GM21447 (cell line): ENCODE data around the gene EEA1.
"Not testable (repeated sequence)": the region's sequence is repeated elsewhere in the genome, so short reads cannot be mapped to it uniquely, and the experiment has no call there.

Experiments used
- ATAC-seq: cut with Tn5 transposase; IDR thresholded peaks from one replicate; pipeline ENCODE4 v1.9.1; 2021; ENCODE audit not compliant: unreplicated experiment

Gene EEA1

DNA sequence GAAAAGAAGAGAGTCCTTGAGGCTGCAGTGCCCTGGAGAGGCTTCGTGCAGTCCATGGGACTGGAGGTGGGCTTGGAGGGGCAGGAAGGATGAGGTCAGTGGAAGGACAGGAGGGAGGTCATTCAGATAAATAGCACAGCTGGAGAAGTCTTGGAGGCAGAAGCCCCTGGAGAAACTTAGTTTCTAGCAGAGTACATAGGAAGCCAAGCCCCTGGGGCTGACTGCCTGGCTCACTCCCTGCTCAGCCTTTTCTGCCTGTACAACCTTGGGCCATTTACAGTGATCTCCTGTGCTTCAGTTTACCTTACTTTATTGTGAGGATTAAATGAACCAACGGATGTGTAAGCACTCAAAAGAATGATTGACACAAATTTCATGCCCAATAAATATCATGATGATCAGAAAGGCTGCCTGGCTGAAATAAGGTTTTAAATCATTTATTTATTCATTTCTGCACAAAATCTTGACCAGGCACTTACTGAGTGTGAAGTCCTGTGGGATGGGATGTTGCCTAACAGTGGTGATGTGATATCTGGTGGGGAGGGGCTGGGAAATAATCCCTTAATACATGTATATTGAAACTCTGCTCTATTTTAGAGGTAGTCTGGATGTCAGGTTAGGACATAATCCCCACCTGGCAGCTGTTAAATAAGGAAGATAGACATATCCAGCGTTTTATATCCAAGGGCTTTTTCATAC is 172.0 kb downstream of the EEA1 start:
- no peak for ATAC-seq

- ATAC-seq, result no peak
Observed at GRCh38 chr12:92753976-92754885, 174.9 kb downstream of the EEA1 start.

GRCh38 chr12:92749691-92750090 is 179.4 kb downstream of the EEA1 start:
- not testable (repeated sequence) for ATAC-seq

DNA sequence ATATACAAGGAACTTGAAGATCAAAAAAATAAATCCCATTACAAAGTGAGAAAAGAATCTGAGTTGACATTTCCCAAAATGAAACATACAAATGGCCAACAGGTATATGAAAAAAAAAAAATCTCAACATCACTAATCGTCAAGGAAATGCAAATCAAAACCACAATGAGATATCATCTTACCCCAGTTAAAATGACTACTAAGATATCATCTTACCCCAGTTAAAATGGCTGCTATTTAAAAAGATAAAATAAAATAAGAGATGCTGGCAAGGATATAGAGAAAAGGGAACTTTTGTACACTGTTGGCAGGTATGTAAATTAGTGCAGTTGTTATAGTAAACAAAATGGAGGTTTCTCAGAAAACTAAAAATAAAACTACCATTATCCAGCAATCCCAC is 181.9 kb downstream of the EEA1 start:
- ATAC-seq, result no peak

DNA sequence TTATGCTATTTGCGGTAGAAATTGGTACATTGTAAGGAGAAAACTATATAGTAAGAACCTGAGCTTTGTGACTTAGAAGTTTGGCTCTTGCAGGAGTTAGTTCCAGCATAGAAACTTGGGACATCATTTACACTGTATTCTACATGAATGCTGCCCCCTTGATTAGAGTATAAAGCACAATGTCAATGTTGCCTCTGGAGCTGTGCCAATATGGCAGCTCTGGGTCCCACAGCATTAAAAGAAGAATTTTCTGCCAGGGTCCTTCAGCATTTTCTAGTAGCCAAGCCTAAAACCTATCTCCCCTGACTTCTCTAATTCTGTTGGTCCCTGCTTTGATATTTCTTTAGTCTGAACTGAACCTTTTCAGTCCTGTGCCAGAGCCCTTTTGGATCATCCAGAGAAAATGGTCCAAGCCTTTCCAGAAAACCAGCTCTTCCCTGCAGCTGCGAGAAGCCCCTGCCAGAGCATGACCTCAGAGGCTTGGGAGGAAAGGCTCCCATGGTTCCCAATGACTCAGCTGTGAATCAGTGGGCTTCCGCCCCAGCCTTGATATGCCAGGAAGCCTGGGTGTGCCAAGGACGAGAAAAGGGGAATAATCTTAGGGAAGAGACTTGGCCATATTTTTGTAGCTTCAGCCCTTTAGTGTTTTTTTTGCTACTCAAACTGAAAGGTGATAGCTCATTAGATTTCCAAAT is 183.1 kb downstream of the EEA1 start:
- ATAC-seq, result no peak

- ATAC-seq, result no peak
Observed at GRCh38 chr12:92743026-92743425, 186.1 kb downstream of the EEA1 start.

- no peak for ATAC-seq
Observed at GRCh38 chr12:92740411-92740810, 188.7 kb downstream of the EEA1 start.

DNA sequence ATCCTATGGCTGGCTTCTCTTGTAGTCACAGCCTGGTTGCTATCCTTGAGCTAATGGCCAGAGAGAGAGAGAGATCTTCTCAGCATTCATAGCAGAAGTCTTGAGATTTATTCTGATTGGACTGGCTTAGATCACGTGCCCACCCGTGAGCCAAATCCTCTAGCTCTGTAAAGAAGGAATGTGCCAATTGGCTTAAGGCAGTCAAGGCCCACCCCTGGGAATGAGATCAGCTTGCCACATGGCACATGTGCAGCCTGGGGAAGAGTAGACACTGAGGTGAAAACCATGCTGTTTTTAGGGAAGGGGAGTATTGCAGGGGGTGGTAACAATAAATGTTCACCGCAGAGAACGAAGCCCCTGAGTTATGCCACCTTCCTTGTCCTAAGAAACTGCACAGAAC is 190.0 kb downstream of the EEA1 start:
- ATAC-seq, result no peak

DNA sequence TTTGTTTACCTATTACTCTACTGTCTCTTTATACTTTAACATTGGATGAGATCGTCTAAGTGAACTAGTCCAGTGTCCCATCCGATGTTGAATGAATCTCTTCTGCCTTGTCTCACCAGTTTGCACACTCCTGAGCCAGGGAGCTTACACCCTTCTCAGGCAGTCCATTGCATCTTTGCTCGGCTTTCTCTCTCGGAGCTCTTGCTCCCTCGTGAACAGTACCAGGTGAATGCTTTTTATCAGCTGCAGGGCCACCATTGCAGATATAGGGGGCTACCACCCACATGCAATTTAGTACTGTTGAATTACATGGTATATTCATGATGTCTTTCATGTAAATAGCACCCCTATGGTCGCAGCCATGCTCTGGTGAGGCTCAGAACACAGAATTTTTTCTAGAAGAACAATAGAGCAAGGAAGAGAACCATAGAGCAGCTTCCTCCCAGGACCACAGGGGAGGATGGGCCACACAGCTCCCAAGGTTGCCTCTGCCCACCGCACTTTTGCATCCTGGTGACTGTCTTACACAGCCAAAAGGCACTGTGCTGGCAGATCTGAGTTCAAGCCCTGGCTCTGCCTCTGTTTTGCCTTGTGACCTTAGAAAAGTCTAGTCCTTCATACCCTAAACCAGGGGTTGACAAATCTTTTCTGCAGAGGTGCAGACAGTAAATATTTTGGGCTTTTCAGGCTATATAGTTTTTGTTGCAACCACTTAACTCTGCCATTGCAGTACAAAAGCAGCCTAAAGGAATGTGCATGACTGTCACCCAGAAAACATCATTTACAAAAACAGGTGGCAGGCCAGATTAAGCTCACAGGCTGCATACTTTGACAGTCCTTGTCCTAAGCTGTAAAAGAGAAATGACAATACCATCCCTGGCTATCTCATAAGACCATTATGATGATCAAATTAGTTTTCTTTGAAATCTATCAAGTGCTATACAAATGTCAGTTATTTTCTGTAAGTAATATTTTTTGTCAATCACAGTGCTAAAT is 190.9 kb downstream of the EEA1 start:
- no peak for ATAC-seq

- ATAC-seq, result no peak
Observed at GRCh38 chr12:92736605-92737004, 192.5 kb downstream of the EEA1 start.

DNA sequence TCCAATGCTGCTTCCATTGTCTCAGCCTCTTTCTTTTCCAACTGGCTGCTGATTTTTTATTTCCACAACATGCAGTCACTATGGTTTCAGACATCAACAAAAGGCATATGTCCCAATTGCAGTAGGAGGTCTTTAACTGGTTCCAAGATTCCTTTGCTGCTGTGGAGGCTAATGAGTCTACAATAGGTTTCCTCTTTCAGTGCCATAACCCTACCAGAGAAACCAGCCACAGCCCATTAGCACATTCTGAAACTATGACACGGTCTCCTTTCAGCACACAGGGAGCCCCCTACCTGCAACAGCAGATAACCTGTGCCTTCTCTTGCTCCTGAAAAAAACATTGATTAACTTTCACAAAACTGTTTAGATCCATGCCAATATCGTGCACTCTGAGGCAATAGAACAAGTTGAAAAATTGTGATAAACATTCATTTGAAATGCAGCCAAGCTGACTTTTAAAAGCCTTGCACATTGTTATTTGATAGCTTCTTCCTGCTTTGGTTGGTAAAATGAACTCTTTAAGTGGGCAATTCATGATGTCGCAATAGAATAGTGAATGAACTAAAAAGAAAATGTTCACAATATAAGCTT is 193.9 kb downstream of the EEA1 start:
- no peak for ATAC-seq

- ATAC-seq, result no peak
Observed at GRCh38 chr12:92733661-92734060, 195.4 kb downstream of the EEA1 start.

GRCh38 chr12:92733181-92733580 is 195.9 kb downstream of the EEA1 start:
- ATAC-seq, result no peak

DNA sequence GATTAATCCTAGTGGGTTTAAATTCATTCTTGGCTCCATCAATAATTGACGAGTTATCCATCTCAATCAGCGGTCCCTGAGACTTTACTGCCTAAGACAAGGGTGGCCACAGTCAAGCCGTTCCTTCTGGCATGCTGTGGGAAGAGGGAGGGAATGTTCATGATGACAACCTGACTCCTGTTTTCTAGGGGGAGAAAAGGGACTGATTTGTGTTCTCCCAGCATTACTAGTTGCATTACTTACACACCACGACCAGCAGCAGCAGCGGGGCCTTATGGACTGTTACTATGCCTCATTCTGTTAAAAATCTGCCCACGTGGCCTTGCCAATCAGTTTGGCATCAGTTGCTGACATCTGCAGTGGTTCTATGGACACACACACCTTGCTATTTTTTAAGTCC is 196.4 kb downstream of the EEA1 start:
- ATAC-seq, result no peak

GRCh38 chr12:92732216-92732615 is 196.9 kb downstream of the EEA1 start:
- no peak for ATAC-seq

DNA sequence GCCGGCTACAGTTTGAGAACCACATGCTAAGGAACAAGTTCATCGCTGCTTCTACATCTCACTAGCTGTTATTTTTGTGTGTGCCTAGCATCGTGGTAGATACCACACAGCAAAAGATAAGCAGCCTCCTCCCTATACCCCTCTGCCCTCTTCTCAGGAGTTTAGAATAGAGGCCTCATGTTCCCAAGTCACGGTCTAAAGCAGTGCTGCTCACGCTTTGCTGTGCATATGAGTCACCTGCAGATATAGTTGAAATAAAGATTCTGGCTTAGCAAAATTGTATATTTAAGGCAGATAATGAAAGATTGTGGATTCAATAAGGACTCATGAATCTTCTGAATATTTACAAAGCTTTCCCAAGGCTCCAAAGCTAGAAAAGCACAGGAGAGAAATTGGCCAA is 198.3 kb downstream of the EEA1 start:
- ATAC-seq, result no peak

DNA sequence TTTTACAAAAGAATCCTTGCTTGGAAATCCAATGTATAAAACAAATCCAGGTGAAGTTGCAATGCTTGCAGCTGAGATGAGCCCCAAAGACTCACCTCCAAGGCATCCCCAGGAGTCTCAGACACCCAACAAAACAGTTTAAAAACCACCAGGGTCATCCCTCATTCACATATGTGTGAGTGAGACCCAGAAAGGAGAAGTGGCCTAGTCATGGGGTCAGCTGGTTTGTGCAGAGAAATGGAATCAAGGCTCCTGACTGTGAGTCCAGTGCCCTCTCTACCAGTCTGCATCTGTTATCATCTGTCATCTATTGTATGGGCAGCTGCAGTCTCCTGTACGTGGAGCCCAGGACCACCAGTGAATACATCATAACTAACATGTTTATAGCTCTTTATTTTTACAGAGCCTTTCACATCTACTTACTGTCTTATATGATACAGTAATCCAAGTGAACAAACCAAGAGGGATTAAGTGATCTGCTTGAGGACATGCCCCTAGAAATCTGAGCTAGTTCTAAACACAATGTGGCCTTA is 199.3 kb downstream of the EEA1 start:
- ATAC-seq, result no peak

DNA sequence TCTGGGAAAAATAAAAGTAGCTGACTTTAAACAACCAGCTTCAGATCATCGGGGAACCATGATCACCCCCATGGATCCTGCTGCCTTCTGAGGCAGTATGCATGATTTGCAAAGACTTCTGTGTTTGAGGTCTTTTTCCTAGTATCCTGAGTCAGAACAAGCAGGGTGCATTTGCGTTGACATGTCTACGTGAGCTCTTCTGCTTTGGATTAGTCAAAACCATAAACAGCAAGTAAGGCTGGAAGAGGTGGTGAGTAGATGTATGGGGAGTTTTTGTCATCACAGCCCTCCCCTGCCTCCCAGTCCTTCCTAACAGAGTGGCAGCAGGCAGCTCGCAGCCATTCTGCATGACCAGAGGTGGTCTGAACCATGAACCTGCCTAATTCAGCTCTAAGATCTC is 202.2 kb downstream of the EEA1 start:
- ATAC-seq, result no peak

GRCh38 chr12:92722897-92723296 is 206.2 kb downstream of the EEA1 start:
- ATAC-seq, result no peak

DNA sequence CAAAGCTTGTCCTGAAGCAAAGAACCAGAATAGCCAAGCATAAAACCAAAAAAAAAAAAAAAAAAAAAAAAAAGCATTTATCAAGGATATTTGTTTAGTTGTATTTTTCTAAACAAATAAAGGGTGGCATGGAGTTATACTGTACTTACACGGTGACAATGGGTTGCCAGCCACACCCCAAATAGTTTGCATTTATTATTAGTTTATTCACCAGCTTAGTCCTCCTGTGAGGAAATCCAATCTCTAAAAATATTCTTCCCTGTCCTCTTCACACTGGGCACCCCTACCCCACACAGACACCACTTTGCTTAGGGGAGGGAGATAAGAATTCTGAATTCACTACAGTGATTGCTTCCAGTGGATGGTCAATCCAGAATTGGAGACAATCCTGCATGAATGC is 207.4 kb downstream of the EEA1 start:
- ATAC-seq, result no peak
